CD4-positive, alpha-beta T cell (primary cell): ENCODE measurements around the gene MAL. TPM values are rescaled to one million over a fixed set of nuclear protein-coding genes. Genes with fewer than 3 reads are reported as not detected.

Experiments
- ATAC-seq: fragments of 200-7000 bp; cut with Tn5 transposase; one replicate; pipeline ENCODE4 v1.10.0; 2022; ENCODE audit warnings: mild to moderate bottlenecking; ENCODE audit not compliant: poor library complexity
- CTCF ChIA-PET: fragments of 350-600 bp; sonication (Branson Sonifier 250); formaldehyde crosslinking; loops from one replicate; lab custom pipeline; 2021; ENCODE audit warnings: antibody characterized with exemption, inconsistent platforms; lab: Charles Lee
- POLR2A ChIA-PET: fragments of 350-600 bp; sonication (Branson Sonifier 250); formaldehyde crosslinking; loops from one replicate; lab custom pipeline; 2021; ENCODE audit warnings: antibody characterized with exemption, inconsistent platforms; lab: Charles Lee
- DNase-seq, 14 experiments: peaks; one replicate each; pipeline ENCODE4 v3.0.0-alpha.2; 2013 to 2020; ENCODE audit warnings: mixed read lengths in 2 of 14
- H3K27ac ChIP-seq, 2 donors: one replicate each; pipeline versions ENCODE4 v1.5.1 to v1.7.0; 2013; ENCODE audit warnings: low read length in 2 of 2, low read depth in 1 of 2, mild to moderate bottlenecking in 1 of 2
- H3K27me3 ChIP-seq, 2 experiments: 1 replicate in 1 of 2; 2 replicates in 1 of 2; pipeline versions ENCODE4 v1.6.1 to v1.7.0; 2013; ENCODE audit warnings: low read length in 2 of 2, control low read depth in 1 of 2, mild to moderate bottlenecking in 1 of 2, moderate library complexity in 1 of 2; ENCODE audit not compliant: insufficient read depth in 2 of 2, control insufficient read depth in 1 of 2
- H3K36me3 ChIP-seq: one replicate; pipeline ENCODE4 v1.6.1; 2013; ENCODE audit warnings: low read length, control low read depth; ENCODE audit not compliant: insufficient read depth
- H3K4me1 ChIP-seq: one replicate; pipeline ENCODE4 v1.6.1; 2013; ENCODE audit warnings: low read length, control low read depth; ENCODE audit not compliant: insufficient read depth
- H3K4me3 ChIP-seq: one replicate; pipeline ENCODE4 v1.5.1; 2013; ENCODE audit warnings: mild to moderate bottlenecking, low read length, moderate library complexity
- H3K9me3 ChIP-seq, 2 experiments: 1 replicate in 1 of 2; 2 replicates in 1 of 2; pipeline versions ENCODE4 v1.6.1 to v1.7.0; 2013; ENCODE audit warnings: low read length in 2 of 2, mild to moderate bottlenecking in 2 of 2, control low read depth in 1 of 2, moderate library complexity in 1 of 2; ENCODE audit not compliant: control insufficient read depth in 1 of 2, insufficient read depth in 1 of 2
- H3K27ac Mint-ChIP-seq: one replicate; pipeline ENCODE4 v1.8.0; 2020; ENCODE audit warnings: mixed read lengths
- H3K27me3 Mint-ChIP-seq: one replicate; pipeline ENCODE4 v1.8.0; 2021; ENCODE audit warnings: mixed read lengths
- H3K36me3 Mint-ChIP-seq: one replicate; pipeline ENCODE4 v1.8.0; 2021; ENCODE audit warnings: low read depth, mixed read lengths
- H3K4me1 Mint-ChIP-seq: one replicate; pipeline ENCODE4 v1.8.0; 2021; ENCODE audit warnings: low read depth, mixed read lengths
- H3K4me3 Mint-ChIP-seq: one replicate; pipeline ENCODE4 v1.8.0; 2020; ENCODE audit warnings: mild to moderate bottlenecking, mixed read lengths
- H3K9me3 Mint-ChIP-seq: one replicate; pipeline ENCODE4 v1.8.0; 2020; ENCODE audit warnings: mixed read lengths
- CTCF ChIP-seq: fragments of 200-600 bp; IDR thresholded peaks from one replicate; pipeline ENCODE4 v1.8.0; 2022; ENCODE audit warnings: antibody characterized with exemption, mild to moderate bottlenecking
- intact Hi-C, 2 experiments: fragments of 100-400 bp; cut with DNase I in 1 of 2; cut with micrococcal nuclease in 1 of 2; formaldehyde crosslinking; loops; one replicate each; pipeline versions ENCODE4 v1.15.1 to v1.9.0; 2023 to 2025; cut with DNase I, micrococcal nuclease
- total RNA-seq, 174 experiments: library from RNA in 2 of 174; stranded (reverse) in 2 of 174; gene quantifications; one replicate each; pipeline ENCODE4 v1.2.3 and lab custom pipeline; 2021 to 2026

MAL gene
- total RNA-seq, 2 experiments from 2014 or later, result 101 to 102 TPM

- Histone ChIP-seq H3K4me1 (peaks cover 65% of the 10 kb centered on the region), H3K27me3 (no peaks in the 10 kb centered on the region), H3K9me3 (no peaks in the 10 kb centered on the region), H3K27ac (no peak overlapping the region), H3K4me3 (no peak overlapping the region), H3K36me3 (peaks cover 24% of the 10 kb centered on the region)
- Mint-ChIP-seq H3K4me3 (no peak overlapping the region), H3K27ac (peak overlapping the region; percentile 83), H3K36me3 (peaks cover 26% of the 10 kb centered on the region), H3K4me1 (peaks cover 72% of the 10 kb centered on the region), H3K27me3 (no peaks in the 10 kb centered on the region), H3K9me3 (no peaks in the 10 kb centered on the region)
- ATAC-seq (no peak), DNase-seq (no peak)
- intact Hi-C loops, result loop anchor here in 1 of 2 experiments (5.0 kb wide), 1 partner anchor 34 kb away; no protein-coding TSS in a partner anchor
- ChIA-PET CTCF (interaction anchor here (1.4 to 4.4 kb wide), 2 partner anchors 20 to 33 kb away, joined by 6 to 25 read pairs; no protein-coding TSS in a partner anchor), POLR2A (interaction anchor here (1.0 to 17.1 kb wide), 6 partner anchors 14 to 34 kb away, joined by 3 to 295 read pairs (median 21); partner anchors contain the start of gene MAL)
- no peak for TF ChIP-seq CTCF
Observed at GRCh38 chr2:95056044-95056443, 30.5 kb downstream of the MAL start.

GRCh38 chr2:95056461-95057459 is 31.3 kb downstream of the MAL start:
- H3K36me3 Mint-ChIP-seq, result peaks cover 19% of the 10 kb centered on the region
- Histone ChIP-seq H3K4me1 (peaks cover 68% of the 10 kb centered on the region), H3K9me3 (no peaks in the 10 kb centered on the region), H3K36me3 (peaks cover 18% of the 10 kb centered on the region), H3K4me3 (no peak overlapping the region), H3K27me3 (no peaks in the 10 kb centered on the region), H3K27ac (no peak overlapping the region)
- ChIA-PET POLR2A (interaction anchor here (1.0 to 17.1 kb wide), 7 partner anchors 8 to 34 kb away, joined by 3 to 295 read pairs (median 5); partner anchors contain the start of gene MAL), CTCF (interaction anchor here (1.4 to 4.4 kb wide), 2 partner anchors 19 to 34 kb away, joined by 6 to 25 read pairs; no protein-coding TSS in a partner anchor)
- intact Hi-C loops, result loop anchor here in 1 of 2 experiments (5.0 kb wide), 1 partner anchor 34 kb away; no protein-coding TSS in a partner anchor
- no peak overlapping the region for H3K27ac Mint-ChIP-seq
- H3K9me3 Mint-ChIP-seq, result no peaks in the 10 kb centered on the region
- DNase-seq, result peak in 1 of 14 experiments; percentile 23
- no peak for ATAC-seq
- no peaks in the 10 kb centered on the region for H3K27me3 Mint-ChIP-seq
- no peak overlapping the region for H3K4me3 Mint-ChIP-seq
- peaks cover 70% of the 10 kb centered on the region for H3K4me1 Mint-ChIP-seq
- TF ChIP-seq CTCF, result no peak

- ChIA-PET CTCF (no interaction called here), POLR2A (interaction anchor here (1.1 to 17.1 kb wide), 6 partner anchors 9 to 32 kb away, joined by 3 to 295 read pairs (median 5); partner anchors contain the start of gene MAL)
- ATAC-seq (peak; percentile 28), DNase-seq (peak in 1 of 14 experiments; percentile 22)
- peaks cover 69% of the 10 kb centered on the region for H3K4me1 ChIP-seq
- H3K4me3 ChIP-seq, result no peak overlapping the region
- H3K27me3 ChIP-seq, result no peaks in the 10 kb centered on the region
- peak overlapping the region; percentile 33 for H3K27ac Mint-ChIP-seq
- peaks cover 70% of the 10 kb centered on the region for H3K4me1 Mint-ChIP-seq
- H3K9me3 Mint-ChIP-seq, result no peaks in the 10 kb centered on the region
- H3K36me3 ChIP-seq, result peaks cover 10% of the 10 kb centered on the region
- intact Hi-C loops, result loop anchor here in 1 of 2 experiments (2.0 to 5.0 kb wide), 2 partner anchors 17 to 35 kb away; no protein-coding TSS in a partner anchor
- TF ChIP-seq CTCF, result no peak
- H3K36me3 Mint-ChIP-seq, result peaks cover 11% of the 10 kb centered on the region
- H3K27me3 Mint-ChIP-seq, result no peaks in the 10 kb centered on the region
- H3K9me3 ChIP-seq, result no peaks in the 10 kb centered on the region
- no peak overlapping the region for H3K27ac ChIP-seq
- no peak overlapping the region for H3K4me3 Mint-ChIP-seq
Observed at GRCh38 chr2:95057535-95058370, 32.2 kb downstream of the MAL start.
